RCC 7860 (cell line): ENCODE data around the gene OPHN1.
A peak's percentile ranks its signal among the peaks of the same experiment; 100 is the strongest.
"Not testable (repeated sequence)": the region's sequence is repeated elsewhere in the genome, so short reads cannot be mapped to it uniquely, and the experiment has no call there.

Experiments
- DNase-seq: peaks from one replicate; pipeline ENCODE4 v3.0.0-alpha.2; 2015; ENCODE audit warnings: low spot score
- FAIRE-seq: peaks from 2 replicates; lab custom pipeline; 2012; peaks lifted over from hg19 to GRCh38; lab: Jason Lieb, UNC

The OPHN1 gene

GRCh38 chrX:68372665-68373064 lies 60.6 kb downstream of the OPHN1 start:
- no peak for DNase-seq

DNA sequence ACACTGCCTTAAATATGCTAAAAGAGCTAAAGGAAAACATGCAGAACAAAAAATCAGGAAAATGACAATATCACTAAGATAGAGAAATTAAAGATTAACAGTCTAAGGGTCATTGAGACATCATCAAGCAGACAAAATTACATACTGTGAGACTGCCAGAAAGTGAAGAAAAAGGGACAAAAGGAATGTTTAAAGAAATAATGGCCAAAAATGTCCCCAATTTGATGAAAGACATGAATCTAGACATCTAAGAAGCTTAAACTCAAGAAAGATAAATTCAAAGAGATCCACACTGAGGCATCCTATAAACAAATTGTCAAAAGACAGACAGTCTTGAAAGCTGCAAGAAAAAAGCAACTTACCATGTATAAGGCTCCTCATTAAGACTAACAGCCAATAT lies 63.7 kb downstream of the OPHN1 start:
- DNase-seq (no peak), FAIRE-seq (no peak)

More at GRCh38 chrX:68372665-68373064, 60.6 kb downstream of the OPHN1 start:
- FAIRE-seq, result no peak

- no peak for FAIRE-seq
- no peak for DNase-seq
These were observed 68.0 kb downstream of the OPHN1 start for GRCh38 chrX:68365341-68365740.

GRCh38 chrX:68363984-68364383 lies 69.3 kb downstream of the OPHN1 start:
- FAIRE-seq (no peak), DNase-seq (no peak)

GRCh38 chrX:68358679-68359078 lies 74.6 kb downstream of the OPHN1 start:
- no peak for DNase-seq
- no peak for FAIRE-seq

GRCh38 chrX:68355629-68355920 lies 77.7 kb downstream of the OPHN1 start:
- no peak for FAIRE-seq
- DNase-seq, result no peak

- no peak for FAIRE-seq
- DNase-seq, result no peak
These were observed 78.2 kb downstream of the OPHN1 start for GRCh38 chrX:68354879-68355628.

DNA sequence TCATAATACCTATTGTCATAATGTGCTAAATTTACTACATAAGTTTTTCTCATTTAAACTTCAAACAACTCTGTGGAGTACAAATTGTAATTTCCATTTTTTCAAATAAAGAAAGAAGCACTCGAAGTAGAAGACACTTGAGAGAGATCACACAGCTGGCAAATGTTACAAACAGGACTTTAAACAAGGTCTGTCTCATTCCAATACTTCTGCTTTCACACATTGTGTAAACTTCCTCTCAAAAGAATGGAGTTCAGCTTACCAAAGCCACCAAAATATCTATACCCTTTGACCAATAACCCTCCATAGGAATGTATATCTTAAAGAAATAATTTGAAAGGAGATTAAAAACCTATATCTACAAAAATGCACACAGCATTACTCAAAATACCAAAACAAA lies 88.3 kb downstream of the OPHN1 start:
- no peak for FAIRE-seq
- no peak for DNase-seq

DNA sequence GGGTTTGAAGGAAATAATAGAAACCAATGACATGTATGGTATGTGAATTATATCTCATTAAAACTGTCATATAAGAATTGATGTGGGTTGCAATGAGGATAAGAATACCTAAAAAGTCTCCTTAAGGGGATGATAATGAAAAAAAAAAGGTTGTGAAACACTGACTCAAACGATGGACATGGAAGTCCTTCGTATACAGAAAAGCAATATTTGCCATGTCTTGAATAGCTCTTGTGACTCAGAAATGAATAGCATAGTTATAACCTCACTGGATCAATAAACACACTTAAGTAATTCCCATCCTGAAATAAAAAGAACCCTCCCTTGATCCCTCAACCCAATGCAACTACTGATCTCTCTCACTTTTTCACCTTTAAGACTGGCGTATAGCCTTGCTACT lies 89.7 kb downstream of the OPHN1 start:
- DNase-seq, result no peak

DNA sequence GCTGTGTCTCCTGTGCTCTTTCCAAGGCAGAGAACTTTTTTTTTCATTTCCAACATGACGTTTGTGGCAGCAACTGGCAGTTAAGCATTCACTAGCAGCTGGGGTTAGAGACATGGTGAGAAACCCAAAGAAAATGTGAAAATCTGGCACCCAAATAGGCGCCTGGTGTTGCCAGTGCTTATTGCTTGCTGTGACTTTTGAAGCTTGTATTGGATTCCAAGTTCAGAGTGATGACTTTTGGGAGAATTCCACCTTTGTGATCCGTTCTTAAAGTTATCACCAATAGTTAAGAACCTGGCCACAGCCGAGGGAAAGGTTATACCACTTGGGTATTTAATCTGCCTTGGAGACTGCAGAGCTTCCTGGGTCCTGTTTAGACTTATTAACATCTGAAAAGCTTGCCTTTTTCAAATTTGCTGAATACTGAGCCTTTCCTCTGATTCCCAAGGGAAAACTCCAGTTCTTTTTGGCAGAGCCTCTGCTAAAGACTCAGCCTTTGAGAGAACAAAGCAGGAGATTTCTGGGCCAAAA lies 101.0 kb downstream of the OPHN1 start:
- DNase-seq (no peak), FAIRE-seq (no peak)

More for the DNA sequence above, 89.7 kb downstream of the OPHN1 start:
- no peak for FAIRE-seq

- FAIRE-seq, DNase-seq: not testable (repeated sequence)
These were observed 106.5 kb downstream of the OPHN1 start for GRCh38 chrX:68326841-68327240.

DNA sequence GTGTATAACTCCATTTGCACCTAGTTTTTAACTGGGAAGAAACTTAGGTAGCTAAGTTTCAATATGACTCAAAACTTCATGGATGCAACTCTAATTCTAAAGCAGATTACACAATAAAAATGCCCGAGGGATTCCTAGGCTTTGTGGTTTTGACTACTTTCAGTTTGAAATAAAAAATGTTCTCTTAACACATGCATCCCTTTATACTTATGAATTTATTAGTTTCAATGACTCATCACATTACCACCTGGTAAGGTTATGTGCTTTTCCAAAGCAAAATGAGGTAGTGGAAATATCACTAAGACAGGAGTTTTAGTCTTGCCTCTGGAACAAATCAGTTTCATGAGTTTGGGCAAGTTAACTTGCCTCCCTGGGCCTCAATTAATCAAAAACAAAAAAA lies 125.5 kb downstream of the OPHN1 start:
- peak; percentile 39 for DNase-seq

DNA sequence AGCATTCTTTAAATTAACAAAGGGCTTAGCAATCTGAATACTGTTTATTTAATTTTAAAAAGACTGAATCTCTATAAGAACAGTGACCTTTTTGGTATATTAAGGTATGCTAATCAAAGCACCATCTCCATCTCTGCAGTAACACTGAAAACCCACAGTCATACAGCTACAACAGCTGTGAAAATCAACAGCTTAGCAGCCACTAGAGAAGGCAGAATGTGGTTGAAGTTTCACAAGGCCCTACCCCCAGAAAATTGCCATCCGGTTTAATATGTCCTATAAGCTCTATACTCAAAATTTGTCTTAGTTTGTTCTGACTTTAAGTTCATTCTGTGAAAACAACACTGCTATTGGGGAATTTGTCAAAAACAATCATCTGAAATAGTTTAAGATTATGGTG lies 128.7 kb downstream of the OPHN1 start:
- FAIRE-seq, result no peak
- no peak for DNase-seq

More for the DNA sequence above, 125.5 kb downstream of the OPHN1 start:
- FAIRE-seq, result peak; percentile 84

DNA sequence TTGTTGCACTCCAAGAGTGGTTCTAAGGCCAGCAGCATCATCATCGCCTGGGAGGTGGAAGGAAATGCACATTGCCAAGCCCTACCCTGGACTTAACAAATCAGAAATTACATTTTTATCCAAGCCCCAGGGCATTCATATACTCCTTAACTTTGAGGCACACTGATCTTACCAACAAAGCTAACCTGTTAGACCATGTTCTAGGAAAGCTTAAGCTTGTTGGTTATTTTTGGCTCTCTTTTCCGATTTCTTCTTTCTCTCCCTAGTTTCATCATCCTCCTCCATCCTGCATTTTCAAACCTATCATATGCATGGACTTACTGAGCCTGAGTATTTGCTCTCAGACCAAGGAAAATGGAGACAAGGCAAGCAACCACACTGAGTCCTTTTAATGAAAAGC lies 133.4 kb downstream of the OPHN1 start:
- DNase-seq (no peak), FAIRE-seq (no peak)

DNA sequence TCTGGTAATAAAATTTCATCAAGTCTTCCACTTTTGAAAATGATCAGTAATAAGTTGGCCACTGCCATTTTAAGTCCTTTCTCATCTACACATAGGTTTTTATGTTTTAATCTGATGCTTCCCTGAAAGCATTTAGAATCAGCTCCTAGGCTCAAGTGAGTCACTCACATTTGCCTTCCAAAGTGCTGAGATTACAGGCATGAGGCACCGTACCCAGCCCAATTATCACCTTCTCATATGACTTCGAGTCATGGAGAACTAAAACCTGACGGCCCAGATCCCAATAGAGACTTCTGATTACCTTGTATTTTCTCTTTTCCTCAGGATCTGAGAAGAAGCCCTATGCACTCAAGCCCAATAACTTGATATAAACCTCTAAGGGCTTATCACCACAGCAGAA lies 140.8 kb downstream of the OPHN1 start:
- FAIRE-seq, result no peak
- no peak for DNase-seq

DNA sequence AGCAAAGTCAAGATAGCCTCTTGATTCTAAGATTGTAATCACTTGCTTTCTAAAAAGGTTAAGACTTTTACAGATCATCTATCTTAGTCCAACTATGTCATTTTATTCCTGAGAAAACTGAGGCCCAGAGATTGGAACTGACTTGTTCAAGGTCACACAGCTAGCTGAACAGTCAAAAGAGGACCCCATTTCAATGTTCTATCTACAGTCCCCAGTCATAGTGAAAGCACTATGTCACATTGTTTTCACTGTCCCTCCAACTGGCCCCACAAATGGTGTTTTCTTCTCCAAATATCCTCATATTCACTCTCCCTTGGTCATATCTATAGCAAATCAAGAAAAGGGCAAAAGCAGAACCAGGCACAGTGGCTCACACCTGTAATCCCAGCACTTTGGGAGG lies 145.2 kb downstream of the OPHN1 start:
- no peak for DNase-seq
- FAIRE-seq, result no peak

DNA sequence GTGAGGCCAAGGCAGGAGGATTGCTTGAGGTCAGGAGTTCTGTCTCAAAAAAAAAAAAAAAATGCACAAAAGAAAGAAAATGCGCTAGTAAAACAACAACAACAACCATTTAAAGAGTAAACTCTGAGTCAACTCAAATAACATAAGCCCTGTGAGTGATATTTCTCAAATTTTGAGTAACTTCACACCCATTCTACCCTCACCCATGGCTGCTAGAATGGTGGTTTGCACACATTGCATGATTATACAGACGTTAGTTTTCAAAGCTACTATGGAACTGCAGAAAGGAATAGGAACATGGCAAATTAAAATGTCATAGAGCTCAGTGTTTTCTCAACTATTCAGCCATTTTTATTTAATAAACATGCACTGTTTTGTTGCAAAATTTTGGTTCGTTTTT lies 145.9 kb downstream of the OPHN1 start:
- FAIRE-seq, result no peak
- DNase-seq, result no peak

DNA sequence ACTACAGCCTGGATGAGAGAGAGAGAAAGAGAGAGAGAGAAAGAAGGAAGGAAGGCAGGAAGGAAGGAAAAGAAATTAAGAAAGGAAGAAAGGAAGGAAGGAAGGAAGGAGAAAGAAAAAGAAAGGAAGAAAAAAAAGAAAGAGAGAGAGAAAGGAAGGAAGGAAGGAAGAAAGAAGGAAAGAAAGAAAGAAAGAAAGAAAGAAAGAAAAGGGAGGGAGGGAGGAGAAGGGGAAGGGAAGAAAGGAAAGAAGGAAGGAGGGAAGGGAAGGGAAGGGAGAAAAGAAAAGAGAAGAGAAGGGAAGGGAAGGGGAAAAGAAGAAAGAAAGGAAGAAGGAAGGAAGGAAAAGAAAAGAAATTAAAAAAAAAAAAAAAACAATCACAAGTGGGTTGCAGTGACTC lies 146.3 kb downstream of the OPHN1 start:
- DNase-seq, result no peak
- no peak for FAIRE-seq

DNA sequence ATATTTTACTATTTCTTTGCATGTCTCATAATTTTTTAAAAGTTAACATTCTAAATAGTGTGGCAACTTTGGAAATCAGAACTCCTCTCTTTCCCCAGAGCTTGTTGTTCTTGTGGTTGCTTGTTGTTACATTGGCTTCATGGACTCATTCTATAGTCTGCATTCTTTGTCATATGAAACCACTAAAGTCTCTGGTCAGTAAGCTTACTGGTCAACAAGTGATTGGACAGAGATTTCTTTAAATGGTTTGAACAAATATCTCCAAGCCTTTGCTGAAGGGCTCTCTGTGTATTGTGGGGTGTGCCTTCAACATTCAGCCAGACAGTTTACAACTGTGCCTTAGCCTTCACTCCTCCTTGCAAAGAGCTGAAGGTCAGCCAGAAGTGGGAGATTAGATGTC lies 147.2 kb downstream of the OPHN1 start:
- no peak for DNase-seq
- no peak for FAIRE-seq

DNA sequence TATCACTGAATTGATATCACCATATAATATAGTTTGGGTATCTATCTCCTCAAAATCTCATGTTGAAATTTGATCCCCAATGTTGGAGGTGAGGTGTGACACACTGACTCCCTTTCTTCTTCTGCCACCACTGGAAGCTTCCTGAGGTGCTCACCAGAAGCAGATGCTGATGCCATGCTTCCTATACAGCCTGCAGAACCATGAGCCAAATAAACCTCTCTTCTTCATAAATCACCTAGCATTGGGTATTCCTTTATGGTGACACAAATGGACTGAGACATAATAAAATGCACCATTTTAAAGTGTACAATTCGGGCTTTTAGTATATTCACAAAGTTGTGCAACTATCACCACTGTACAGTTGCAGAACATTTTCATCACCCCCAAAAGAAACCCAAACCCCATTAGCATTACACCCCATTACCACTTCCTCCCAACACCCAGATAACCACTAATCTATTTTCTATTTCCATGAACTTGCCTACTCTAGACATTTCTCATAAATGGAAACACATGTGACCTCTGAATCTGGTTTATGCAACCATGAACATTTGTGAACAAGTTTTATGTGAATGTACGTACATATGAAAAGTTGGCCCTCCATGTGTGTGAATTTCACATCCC lies 148.9 kb downstream of the OPHN1 start:
- DNase-seq (no peak), FAIRE-seq (no peak)

GRCh38 chrX:68273887-68274286 lies 159.4 kb downstream of the OPHN1 start:
- FAIRE-seq, result no peak

DNA sequence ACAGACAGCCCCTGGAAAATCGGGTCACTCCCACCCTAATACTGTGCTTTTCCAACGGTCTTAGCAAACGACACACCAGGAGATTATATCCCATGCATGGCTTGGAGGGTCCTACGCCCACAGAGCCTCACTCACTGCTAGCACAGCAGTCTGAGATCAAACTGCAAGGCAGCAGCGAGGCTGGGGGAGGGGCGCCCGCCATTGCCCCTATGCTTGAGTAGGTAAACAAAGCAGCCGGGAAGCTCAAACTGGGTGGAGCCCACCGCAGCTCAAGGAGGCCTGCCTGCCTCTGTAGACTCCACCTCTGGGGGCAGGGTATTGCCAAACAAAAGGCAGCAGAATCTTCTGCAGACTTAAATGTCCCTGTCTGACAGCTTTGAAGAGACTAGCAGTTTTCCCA lies 168.5 kb downstream of the OPHN1 start:
- not testable (repeated sequence) for FAIRE-seq, DNase-seq

More at GRCh38 chrX:68273887-68274286, 159.4 kb downstream of the OPHN1 start:
- no peak for DNase-seq
